NCI-H2081 treated with DMSO at 0.1 percent for 48 hours (cell line): ENCODE data around the gene RPAIN.

ENCODE experiments used
- DNase-seq: peaks from one replicate; lab custom pipeline; 2025; lab: John Stamatoyannopoulos, UW

Gene RPAIN

DNA sequence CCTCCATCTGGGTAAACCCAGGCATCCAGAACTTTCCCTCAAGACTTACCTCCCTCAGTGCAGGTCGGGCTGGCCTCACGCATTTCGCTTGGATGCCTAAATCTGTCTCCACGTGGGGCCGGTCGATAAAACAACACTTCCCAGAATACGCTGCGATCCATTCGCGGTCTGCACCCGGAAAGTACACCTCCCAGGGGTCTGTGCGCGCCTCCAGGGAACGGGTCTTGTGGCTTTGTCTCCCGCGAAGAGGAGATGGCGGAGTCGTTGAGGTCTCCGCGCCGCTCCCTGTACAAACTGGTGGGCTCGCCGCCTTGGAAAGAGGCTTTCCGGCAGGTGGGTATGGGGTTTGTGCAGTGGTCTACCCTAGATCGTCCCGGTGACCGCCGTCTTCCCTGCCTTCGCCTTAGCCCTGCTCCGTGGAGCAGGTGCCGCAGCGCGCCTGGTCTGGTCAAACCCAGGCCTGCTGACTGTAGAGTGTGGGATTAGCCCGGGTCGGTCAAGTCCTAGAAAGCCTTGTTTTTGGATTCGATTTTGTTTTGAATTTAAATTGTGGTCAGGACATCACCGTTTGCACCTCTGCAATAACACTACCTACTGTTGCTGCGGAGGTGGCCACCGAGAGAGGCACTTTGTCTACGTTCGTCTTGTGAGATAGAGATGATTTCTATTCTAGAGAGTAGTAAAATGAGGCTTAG is at the start of gene RPAIN:
RPAIN (plus strand) TSS at position 224 of the 695 bp plus-strand sequence; CDS start at position 253, 29 bp downstream.
- peak; percentile 58 for DNase-seq

- no peak for DNase-seq
Measured at GRCh38 chr17:5370411-5370810, 49.6 kb upstream of the RPAIN start.

DNA sequence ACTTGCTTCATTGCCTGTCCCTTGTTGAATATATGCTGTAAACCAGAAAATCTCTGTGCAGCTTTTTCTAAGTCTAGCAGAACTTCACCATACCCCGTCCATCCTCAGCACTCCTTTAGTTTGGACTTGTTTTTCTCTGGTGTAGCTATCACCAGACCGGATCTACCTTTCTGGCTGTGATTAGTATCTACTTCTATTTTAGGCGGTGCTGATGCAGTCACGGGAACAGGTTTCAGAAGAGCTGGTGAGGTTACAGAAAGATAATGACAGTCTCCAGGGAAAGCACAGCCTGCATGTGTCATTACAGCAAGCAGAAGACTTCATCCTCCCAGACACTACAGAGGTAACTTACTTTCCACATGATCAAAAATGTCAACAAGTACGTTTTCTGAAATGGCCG is 46.9 kb upstream of the RPAIN start:
- no peak for DNase-seq

DNA sequence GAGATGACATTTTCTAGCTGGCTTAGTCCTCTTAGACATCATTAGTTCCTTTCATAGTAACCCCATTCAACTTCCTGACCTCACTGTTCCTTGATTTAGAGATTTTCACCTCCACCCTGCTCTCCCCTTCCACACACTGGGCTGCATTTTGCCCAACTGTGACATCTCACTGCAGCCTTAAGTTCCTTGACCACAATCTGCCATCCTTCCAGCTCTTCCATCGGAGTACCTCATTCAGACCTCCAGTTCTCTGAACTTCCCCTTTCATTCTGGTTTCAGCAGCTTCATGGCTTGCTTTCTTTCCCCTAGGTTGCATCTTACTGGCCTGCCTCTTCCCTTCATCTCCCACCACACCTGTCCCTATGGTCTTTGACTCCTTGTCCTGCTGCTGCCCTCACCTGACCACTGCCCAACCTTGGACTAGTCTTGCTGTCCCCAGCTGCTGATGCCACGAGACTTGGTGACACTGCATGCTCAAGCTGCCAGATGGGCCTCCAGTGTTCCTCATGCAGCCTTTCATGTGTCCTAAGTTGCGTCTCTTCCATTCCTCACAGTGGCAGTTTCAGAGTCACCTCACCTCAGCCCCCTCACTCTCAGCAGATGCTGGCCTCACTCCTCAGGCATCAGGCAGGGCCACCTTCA is 41.3 kb upstream of the RPAIN start:
- DNase-seq = no peak

DNA sequence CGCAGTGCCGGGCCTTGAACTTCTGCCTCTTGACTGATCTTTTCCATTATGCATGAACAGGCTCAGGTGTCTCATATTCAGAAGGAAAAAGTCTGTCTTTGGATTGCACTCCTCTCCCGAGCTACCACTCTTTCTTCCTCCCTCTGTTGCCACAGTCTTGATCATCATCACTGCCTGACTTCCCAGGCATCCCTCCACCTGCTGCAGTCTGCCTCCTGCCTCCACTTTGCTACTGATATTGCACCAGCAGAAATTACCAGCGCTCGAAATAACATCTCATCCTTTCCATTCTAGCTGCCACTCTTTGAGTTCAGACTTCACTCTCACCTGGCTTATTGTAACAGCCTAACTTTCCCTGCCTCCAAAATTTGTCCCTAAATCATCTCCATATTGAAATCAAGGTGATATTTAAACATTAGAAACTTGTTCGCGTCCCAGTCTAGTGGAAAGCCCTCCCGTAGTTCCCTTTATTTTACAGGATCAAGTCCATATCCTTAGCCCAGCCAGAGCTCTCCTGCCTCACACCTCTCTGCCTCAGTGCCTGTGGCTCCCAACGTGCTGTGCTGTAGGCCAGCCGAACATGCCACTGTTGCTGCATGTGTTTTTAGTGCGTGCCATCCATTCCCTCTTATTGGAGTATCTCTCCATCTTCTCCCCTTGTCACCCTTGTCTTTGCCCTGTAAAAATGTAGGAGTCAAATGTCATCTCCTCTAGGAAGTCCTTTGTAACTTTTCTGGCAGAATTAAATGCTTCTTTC is 40.5 kb upstream of the RPAIN start:
- no peak for DNase-seq

DNA sequence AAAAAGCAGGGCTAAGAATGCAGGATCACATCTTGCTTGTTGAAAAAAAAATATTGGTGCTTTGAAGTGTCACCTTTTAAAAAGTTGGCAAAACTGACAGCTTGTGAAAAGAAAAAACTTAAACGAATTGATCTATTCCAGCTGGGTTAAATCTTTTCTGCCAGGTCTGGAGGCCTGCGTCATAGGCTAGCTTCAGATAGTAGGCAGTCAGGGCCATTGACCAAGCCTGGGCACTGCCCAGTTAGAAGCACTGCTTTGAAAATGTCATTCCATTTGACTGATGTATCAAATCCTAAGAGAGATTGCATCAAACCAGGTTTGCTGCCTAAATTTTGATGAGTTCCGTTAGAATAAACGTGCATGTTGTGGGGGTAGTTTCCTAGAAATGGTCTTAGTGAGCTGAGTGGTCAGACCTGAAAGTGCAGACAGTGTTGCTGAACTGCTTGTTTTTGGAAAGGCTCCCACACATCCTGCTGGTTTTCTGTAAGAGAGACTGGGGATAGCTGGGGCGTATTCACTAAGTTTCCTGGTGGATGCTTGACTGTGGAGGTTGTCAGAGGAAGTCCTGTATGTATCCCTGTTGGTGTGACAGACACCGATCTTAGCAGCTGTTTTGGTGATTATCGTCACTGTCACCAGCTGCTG is 39.4 kb upstream of the RPAIN start:
- no peak for DNase-seq

DNA sequence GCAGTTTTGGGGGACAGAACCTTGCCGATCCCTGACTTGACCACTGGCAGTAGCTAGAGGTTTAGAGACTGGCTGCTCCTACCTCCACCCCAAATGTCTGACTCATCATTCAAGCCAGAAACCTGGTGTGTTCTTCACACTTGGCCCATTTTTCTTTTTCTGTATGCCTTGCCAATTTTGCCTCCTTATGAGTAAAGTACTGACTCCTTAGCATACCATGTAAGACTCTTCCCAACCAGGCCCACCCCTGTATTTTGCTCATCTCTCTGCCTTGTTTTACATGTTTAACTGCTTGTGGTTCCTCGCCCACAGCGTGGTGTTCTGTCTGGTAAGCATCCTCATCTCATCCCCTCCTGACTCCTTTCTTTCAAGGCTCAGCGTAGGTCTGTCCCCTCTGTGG is 38.4 kb upstream of the RPAIN start:
- no peak for DNase-seq

DNA sequence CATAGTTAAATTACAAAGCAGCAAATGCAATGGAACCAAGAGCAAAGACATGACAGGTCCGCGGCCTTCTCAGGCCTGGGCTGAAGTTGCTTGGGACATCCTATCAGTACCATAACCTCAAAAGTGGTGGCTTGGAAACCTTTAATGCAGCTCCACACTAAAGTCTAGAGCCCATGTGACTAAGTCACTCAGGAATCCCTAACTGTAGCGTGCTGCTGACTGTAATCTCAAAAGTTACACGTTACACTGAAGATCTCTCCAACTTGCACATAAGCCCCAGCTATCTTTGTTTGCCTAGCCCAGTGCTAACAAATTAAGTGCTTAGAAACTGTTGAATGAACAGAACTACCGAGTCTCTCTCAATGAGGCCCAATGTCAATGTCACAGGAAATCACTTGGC is 28.3 kb upstream of the RPAIN start:
- no peak for DNase-seq

- DNase-seq = no peak
Measured at GRCh38 chr17:5396612-5397011, 23.4 kb upstream of the RPAIN start.

DNA sequence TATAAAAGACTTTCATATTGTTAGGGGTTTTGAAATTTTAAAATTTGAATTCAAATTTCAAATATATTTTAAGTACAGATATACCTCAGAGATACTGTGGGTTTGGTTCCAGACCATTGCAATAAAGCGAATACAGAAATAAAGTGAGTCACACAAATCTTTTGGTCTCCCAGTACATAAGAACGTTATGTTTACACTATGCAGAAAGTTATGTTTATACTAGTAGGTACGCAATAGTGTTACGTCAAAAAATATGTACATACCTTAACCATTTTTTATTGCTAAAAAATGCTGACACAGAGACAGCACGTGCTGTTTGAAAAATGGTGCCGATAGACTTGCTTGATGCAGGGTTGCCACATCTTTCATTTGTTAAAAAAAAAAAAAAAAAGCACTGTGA is 20.2 kb upstream of the RPAIN start:
- no peak for DNase-seq

GRCh38 chr17:5405400-5405799 is 14.6 kb upstream of the RPAIN start:
- no peak for DNase-seq

DNA sequence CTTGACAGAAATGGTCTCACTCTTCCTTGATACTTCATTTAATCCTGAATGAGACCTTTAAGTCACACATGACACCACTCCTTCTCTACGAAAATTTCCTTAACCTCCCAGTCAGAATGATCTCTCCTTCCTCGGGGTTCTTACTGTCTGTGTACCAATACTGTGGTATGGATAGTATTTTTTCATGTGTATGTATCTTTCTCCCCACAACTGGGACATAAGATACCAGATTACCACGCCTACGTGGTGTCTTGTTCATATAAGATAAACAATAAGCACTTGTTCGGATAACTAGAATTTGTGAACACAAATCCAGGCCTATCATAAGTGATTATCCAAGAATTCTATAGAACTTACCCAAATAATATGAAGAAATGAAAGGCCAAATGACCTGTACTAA is 11.8 kb upstream of the RPAIN start:
- DNase-seq = no peak

DNA sequence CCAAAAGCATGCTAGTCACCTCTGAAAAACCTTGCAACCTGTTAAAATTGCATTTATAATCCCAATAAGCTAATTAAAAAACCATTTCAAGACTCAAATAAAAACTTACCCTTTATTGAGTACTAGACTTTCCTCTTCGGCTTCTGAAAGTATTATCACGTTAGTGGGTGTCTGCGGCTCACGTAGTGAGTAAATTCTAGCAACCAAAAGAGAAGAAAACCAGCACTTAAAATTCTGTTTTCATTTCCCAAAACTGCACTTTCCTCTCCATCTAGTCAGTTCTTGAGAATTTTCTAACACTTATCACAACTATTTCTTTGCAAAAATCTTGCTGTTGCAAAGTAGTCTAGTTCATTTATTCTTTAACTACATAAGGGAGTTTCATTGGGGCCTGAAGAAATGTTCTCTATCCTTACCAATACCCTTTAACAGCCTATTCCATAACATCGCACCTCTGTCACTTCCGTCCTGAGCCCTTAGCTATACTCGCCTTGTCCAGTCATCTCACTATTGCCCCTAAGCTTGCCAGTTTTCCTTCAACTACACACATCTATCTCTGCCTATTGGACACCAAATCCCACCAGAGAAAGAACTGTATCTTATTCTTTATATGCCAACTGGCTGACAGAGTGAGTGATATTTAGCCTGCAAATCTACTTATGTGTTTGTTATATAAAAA is 9.2 kb upstream of the RPAIN start:
- no peak for DNase-seq

DNA sequence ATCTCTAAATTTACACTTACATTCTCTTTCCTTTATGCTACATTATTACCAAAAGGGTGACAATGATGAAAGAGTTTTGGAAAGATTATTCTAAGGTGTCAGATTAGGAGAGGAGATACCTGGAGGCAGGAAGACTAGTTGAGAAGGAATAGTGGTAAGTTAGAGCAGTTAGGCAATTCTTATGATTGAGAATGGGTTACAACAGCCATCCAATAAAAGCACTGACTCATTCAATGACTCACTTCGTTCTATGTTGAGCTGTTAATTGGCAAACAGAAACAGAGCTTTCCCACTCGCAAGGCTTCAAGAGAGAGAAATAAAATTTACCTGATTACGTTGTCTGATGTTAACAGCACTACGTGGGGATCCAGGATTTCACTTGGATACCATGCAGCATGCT is 6.3 kb upstream of the RPAIN start:
- DNase-seq = no peak

DNA sequence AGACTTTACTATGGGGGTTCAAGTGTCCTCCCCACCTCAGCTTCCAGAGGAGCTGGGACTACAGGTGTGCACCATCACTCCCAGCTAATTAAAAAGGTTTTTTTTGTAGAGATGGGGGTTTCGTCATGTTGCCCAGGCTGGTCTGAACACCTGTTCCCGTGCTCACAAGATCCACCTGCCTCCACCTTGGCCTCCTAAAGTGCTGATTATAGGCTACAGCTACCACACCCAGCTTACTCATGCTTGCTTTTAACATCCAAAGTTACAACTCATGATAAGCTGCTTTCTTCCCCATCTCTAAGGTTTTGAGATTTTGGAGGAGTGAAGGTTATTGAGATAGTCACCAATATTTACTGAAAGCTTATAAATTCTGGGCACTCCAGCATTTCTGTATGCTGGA is 3.1 kb upstream of the RPAIN start:
- no peak for DNase-seq

GRCh38 chr17:5418858-5419355 is 1.1 kb upstream of the RPAIN start:
- no peak for DNase-seq

DNA sequence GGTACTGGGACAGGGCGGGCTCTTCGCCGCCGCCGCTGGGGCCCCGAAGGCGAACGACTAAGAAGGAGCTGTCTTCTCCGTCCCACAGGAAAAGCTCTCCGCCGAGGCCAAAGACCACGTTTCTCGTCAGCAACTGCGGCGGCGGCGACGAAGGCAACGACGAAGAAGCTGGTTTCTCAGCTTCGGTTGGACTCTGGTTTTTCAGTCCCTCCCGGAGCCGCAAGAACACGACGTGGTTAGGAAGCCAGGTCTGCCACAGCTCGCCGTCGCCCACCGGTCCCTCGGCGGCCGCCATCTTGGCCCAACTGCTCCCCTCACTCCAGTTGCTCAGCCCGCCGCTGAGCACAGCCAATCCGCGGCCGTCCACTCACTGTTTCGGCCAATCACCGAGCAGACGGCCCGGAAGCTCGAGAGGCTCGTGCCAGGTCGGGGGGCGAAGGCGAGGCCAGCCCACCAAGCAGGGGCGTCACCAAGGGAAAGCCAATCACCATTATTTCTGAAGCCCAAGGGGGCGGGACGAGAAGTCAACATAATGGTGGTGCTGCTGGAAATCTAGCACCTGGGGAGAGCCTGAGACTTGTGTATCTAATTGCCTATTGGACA is 525 bp upstream of the RPAIN start, which contains the start of gene NUP88:
NUP88 (minus strand) TSS at position 307 of the 603 bp plus-strand sequence; CDS start at position 295, 12 bp downstream.
- peak; percentile 82 for DNase-seq

GRCh38 chr17:5422505-5422904 is 2.5 kb downstream of the RPAIN start:
- no peak for DNase-seq

GRCh38 chr17:5424909-5425308 is 4.9 kb downstream of the RPAIN start:
- no peak for DNase-seq

GRCh38 chr17:5425826-5426225 is 5.8 kb downstream of the RPAIN start:
- no peak for DNase-seq

GRCh38 chr17:5429191-5429887 is 9.4 kb downstream of the RPAIN start:
- DNase-seq = no peak
